Prostate gland (tissue), 2 donors: ENCODE results near the gene PTPRD. TPM values are rescaled to one million over a fixed set of nuclear protein-coding genes. Genes with fewer than 3 reads are reported as not detected.

Experiments
- DNase-seq: peaks from one replicate; pipeline ENCODE4 v3.0.0-alpha.2; 2019; ENCODE audit warnings: low spot score
- H3K27ac ChIP-seq, 2 donors: fragments of 200-600 bp; sonication (generic); 2 replicates each; pipeline ENCODE4 v1.5.1; 2017 to 2019
- H3K27me3 ChIP-seq: fragments of 200-600 bp; sonication (generic); replicated peaks from 2 replicates; pipeline ENCODE4 v1.5.1; 2019; ENCODE audit not compliant: insufficient read depth
- H3K36me3 ChIP-seq, 2 donors: fragments of 200-600 bp; sonication (generic); 1 replicate in 1 of 2; 2 replicates in 1 of 2; pipeline versions ENCODE4 v1.5.1 to v1.8.1; 2017 to 2019
- H3K4me1 ChIP-seq: fragments of 200-600 bp; sonication (generic); replicated peaks from 2 replicates; pipeline ENCODE4 v1.5.1; 2019
- H3K4me3 ChIP-seq, 2 donors: fragments of 200-600 bp; sonication (generic); 2 replicates each; pipeline ENCODE4 v1.5.1; 2017 to 2019
- H3K9me3 ChIP-seq: fragments of 200-600 bp; sonication (generic); 2 replicates; pipeline ENCODE4 v1.5.1; 2017
- CTCF ChIP-seq, 4 experiments: fragments of 200-600 bp in 2 of 4; fragments of 450-650 bp in 2 of 4; sonication (generic) in 2 of 4; IDR thresholded peaks; 1 replicate in 3 of 4; 2 replicates in 1 of 4; pipeline ENCODE4 v1.5.1; 2016 to 2019; ENCODE audit warnings: antibody characterized with exemption in 4 of 4, mild to moderate bottlenecking in 2 of 4, moderate library complexity in 2 of 4
- POLR2A ChIP-seq: fragments of 450-650 bp; IDR thresholded peaks from one replicate; pipeline ENCODE4 v1.6.1; 2016; ENCODE audit warnings: antibody characterized with exemption, mild to moderate bottlenecking
- POLR2AphosphoS5 ChIP-seq: sonication (generic); formaldehyde crosslinking; IDR thresholded peaks from one replicate; pipeline ENCODE4 v1.6.1; 2017; ENCODE audit warnings: antibody characterized with exemption
- WGBS: methylation state at CpG from one replicate; pipeline ENCODE4 v1.1.5; 2018; 5-methylcytosine and 5-hydroxymethylcytosine counted together
- intact Hi-C: fragments of 100-400 bp; cut with DNase I; formaldehyde crosslinking; loops from one replicate; pipeline ENCODE4 v1.14.2; 2022
- total RNA-seq, 2 donors: library from RNA; depleted of rRNA; stranded (reverse); fragments of >200 nt; gene quantifications; one replicate each; pipeline ENCODE4 v1.1.0, GENCODE V29; 2016

PTPRD gene
- total RNA-seq, 2 donors from 2014 or later, result 5.8 to 23.1 TPM

GRCh38 chr9:9874270-9874669, 738.5 kb downstream of the PTPRD start:
- DNase-seq, result no peak
- H3K9me3 ChIP-seq, result no peaks in the 10 kb centered on the region
- intact Hi-C loops, result no loop called here
- no peak overlapping the region for H3K4me3 ChIP-seq
- no peaks in the 10 kb centered on the region for H3K36me3 ChIP-seq
- no peaks in the 10 kb centered on the region for H3K4me1 ChIP-seq
- 56% methylated on average over 3 of the region's 3 CpGs for WGBS
- no peak for TF ChIP-seq POLR2A
- TF ChIP-seq POLR2AphosphoS5, result no peak
- TF ChIP-seq CTCF (IDR thresholded peaks at IDR 0.05), result no peak
- no peaks in the 10 kb centered on the region for H3K27me3 ChIP-seq
- no peak overlapping the region for H3K27ac ChIP-seq

- H3K36me3 ChIP-seq, result no peaks in the 10 kb centered on the region
- no peaks in the 10 kb centered on the region for H3K27me3 ChIP-seq
- H3K27ac ChIP-seq, result no peak overlapping the region
- H3K9me3 ChIP-seq, result no peaks in the 10 kb centered on the region
- no peak for DNase-seq
- intact Hi-C loops, result no loop called here
- WGBS, result 24% methylated on average over 3 of the region's 3 CpGs
- H3K4me1 ChIP-seq, result no peaks in the 10 kb centered on the region
- TF ChIP-seq POLR2A, result no peak
- TF ChIP-seq POLR2AphosphoS5, result no peak
- TF ChIP-seq CTCF (IDR thresholded peaks at IDR 0.05), result no peak
- H3K4me3 ChIP-seq, result no peak overlapping the region
These were observed 750.5 kb downstream of the PTPRD start for GRCh38 chr9:9862235-9862810.

- Histone ChIP-seq H3K27me3 (no peaks in the 10 kb centered on the region), H3K4me3 (no peak overlapping the region), H3K36me3 (no peaks in the 10 kb centered on the region), H3K9me3 (no peaks in the 10 kb centered on the region), H3K4me1 (no peaks in the 10 kb centered on the region), H3K27ac (no peak overlapping the region)
- intact Hi-C loops, result no loop called here
- TF ChIP-seq POLR2AphosphoS5 (no peak), CTCF (IDR thresholded peaks at IDR 0.05) (no peak), POLR2A (no peak)
- WGBS, result 55% methylated on average over 15 of the region's 15 CpGs
- no peak for DNase-seq
These were observed 757.4 kb downstream of the PTPRD start for GRCh38 chr9:9855177-9856078.

GRCh38 chr9:9847750-9848149, 765.1 kb downstream of the PTPRD start:
- Histone ChIP-seq H3K4me1 (no peaks in the 10 kb centered on the region), H3K36me3 (no peaks in the 10 kb centered on the region), H3K9me3 (no peaks in the 10 kb centered on the region), H3K27ac (no peak overlapping the region), H3K4me3 (no peak overlapping the region), H3K27me3 (no peaks in the 10 kb centered on the region)
- WGBS, result 64% methylated on average over 5 of the region's 5 CpGs
- no peak for TF ChIP-seq CTCF (IDR thresholded peaks at IDR 0.05)
- intact Hi-C loops, result no loop called here
- DNase-seq, result no peak

GRCh38 chr9:9846557-9846956, 766.2 kb downstream of the PTPRD start:
- 26% methylated on average over 1 of the region's 1 CpG for WGBS
- H3K27me3 ChIP-seq, result no peaks in the 10 kb centered on the region
- intact Hi-C loops, result no loop called here
- H3K4me3 ChIP-seq, result no peak overlapping the region
- TF ChIP-seq POLR2AphosphoS5 (no peak), POLR2A (no peak), CTCF (IDR thresholded peaks at IDR 0.05) (no peak)
- no peaks in the 10 kb centered on the region for H3K9me3 ChIP-seq
- H3K36me3 ChIP-seq, result no peaks in the 10 kb centered on the region
- H3K4me1 ChIP-seq, result no peaks in the 10 kb centered on the region
- no peak for DNase-seq
- H3K27ac ChIP-seq, result no peak overlapping the region
